Stimulated activated CD4-positive, alpha-beta T cell treated with anti-CD3 and anti-CD28 coated beads, TNF-alpha, amount 100 ng/mL, for 48 hours (primary cell): ENCODE measurements around the gene FRZB.
A peak's percentile ranks its signal among the peaks of the same experiment; 100 is the strongest.
"Not testable (repeated sequence)": the region's sequence is repeated elsewhere in the genome, so short reads cannot be mapped to it uniquely, and the experiment has no call there.

Source experiments
- DNase-seq, 3 donors: peaks; one replicate each; pipeline ENCODE4 v3.0.0-alpha.2; 2020; ENCODE audit warnings: low read depth in 3 of 3

Gene FRZB

DNA sequence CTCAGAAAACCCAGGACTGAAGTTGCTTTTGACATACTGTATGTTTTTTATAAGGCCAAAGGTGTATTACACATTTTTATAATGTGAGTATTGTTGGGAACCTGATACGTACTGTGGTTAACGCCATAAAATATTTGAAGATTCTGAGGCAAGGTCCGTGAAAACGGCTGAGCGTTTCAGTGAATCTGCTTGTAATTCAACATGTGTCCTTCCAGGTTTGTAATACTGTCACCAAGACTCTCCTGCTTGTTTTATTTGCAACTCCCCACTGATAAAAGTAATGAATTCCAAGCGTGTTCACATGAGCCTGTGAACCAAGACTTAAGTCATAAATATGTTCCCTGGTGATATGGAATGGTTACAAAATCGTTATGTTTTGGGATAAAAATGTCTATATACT is 23.9 kb upstream of the FRZB start:
- no peak for DNase-seq

DNA sequence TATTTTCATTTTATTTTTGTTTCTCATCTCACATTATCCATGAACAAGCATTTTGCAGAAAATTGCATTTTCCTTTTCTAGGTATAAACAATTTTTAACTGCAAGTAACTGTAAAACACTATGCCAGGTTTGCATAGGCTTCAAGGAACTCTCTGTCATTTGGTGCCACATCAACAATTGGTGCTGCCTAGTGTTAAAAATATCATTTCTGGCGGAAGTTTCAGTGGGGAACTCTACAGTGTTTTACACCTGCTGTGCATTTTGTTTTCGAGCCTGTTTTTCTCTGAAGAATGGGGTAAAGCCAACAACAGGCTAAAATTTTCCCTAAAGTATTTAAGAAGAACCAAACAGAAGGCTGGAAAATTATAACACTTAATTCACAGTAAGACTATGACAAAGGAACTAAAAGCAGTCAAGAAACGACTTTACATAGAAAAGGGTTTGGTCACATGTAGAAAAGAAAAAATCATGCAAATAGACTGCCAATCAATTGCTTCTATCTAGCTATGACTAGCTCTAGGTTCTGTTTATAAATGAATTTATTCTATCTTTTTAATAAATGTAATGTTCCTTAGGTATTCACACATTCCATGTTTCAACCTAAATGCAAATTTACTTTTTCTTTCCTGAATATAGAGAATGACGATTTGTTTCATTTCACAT is 21.4 kb upstream of the FRZB start:
- DNase-seq: no peak

DNA sequence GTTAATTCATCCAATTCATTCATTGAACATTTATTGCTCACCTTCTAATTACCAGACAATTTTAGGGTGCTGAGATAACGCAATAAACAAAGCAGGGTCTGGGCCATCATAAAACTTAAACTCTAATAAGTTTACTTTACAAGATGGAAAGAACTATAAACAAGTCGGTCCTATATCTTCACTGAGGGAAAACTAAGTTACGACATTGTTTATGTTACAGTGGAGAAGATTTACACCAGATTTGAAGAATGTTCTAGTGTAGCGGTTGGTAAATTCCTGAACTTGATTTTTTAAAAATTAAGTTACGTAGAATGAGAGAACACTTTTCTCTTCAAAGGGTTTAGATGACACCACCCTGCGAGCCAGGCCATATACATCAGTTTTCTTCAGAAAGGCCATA is 20.7 kb upstream of the FRZB start:
- DNase-seq: no peak

GRCh38 chr2:182885771-182886170 is 19.3 kb upstream of the FRZB start:
- DNase-seq: no peak

DNA sequence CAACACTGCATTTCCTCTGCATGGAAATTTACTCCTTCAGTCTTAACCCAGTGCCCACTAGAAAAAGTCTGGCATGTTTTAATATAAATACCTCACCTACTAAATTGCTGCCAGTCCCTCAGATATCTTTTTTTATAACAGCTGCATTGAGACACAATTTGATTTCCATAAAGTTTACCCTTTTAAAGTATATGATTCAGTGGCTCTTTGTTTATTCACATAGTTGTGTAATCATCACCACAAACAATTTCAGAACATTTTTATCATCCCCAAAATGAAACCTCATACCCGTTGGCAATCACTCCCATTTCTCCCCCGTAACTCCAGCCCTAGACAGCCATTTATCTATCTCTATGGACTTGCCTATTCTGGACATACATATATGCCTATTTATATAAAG is 17.0 kb upstream of the FRZB start:
- DNase-seq: no peak

- not testable (repeated sequence) for DNase-seq
Measured at GRCh38 chr2:182880100-182880499, 13.7 kb upstream of the FRZB start.

DNA sequence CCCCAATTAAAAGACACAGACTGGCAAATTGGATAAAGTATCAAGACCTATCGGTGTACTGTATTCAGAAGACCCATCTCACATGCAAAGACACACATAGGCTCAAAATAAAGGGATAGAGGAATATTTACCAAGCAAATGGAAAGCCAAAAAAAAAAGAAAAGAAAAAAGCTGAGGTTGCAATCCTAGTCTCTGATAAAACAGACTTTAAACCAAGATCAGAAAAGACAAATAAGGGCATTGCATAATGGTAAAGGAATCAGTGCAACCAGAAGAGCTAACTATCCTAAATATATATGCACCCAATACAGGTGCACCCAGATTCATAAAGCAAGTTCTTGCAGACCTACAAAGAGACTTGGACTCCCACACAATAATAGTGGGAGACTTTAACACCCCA is 10.2 kb upstream of the FRZB start:
- not testable (repeated sequence) for DNase-seq

DNA sequence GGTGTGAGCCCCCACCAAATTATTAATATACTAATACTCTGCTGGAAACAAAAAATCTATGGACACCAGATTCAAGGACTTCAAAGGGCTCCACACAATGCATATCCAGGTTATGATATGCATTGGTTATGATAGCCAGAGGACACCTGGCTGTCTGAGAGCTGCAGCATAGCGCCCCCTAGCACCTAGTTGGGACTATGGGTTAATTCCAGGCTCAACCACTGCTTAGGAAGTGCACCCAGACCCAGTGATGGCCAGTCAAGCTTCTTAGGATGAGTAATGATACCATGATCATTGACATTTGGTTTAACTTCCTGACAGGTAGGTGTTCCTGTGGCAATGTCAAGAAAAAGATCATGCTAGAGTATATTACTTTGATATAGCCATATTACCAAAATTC is 3.8 kb upstream of the FRZB start:
- peak in 1 of 3 donors; percentile 2 for DNase-seq

DNA sequence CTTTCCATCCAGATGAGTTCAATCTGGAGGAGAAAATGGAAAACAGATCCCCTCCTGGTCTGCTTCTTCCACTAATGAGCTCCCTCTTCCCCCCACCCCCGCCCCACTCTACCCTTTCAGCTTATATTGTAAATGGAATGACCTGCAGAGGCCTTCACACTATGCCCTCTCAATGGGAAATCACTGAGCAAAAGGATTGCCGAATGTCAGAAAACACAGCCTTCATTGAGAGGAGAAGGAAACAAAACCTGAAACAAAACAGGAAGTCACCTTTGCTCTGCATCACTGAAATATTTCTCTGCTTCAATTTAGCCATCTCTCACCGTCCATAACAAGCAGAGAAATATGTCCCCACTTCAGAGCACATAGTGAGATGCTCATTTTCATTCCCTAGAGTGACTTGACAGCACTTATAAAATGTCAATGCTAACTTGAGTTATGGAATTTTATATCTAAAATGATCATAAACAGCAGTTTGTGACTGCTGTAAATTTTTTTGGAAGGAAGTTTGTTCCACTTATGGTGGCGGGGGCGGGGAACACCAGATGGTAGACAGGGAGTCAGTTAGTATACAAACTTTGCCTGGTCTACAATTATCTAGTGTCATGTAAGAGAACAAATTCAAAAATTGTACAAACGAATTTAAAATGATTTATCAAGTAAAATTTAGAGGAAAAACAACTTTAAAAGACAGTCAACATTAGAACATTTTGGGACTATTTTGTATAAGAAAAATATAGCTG is 1.8 kb upstream of the FRZB start:
- DNase-seq: no peak

DNA sequence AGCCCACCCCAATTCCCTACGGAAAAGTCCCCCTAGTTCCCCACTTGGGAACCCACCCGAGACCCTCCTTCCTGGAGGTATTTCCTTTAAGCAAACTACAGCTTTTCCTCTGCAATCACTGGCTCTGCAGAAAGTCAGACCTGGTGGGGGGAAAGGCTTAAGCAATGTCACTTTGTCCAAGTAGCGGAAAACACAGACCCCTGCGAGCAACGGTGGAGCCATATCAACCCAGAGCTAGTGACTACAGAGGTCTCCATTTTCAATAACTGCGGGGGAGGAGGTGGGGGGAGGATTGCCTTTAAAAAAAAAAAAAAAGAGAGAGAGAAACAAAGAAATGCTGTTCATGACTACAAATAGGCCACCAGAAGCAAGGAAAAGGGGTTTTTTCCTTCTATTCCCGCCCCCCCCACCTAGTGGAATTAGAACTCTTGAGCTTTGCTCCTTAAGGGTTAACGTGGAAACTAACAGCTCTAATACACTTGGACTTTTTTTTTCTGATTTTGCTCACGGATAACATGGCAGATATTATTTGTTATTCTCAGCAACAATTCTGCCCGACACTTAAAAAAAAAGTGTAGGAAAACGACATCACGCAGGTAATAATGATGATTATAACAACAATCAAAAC is 1.1 kb upstream of the FRZB start:
- DNase-seq: no peak

DNA sequence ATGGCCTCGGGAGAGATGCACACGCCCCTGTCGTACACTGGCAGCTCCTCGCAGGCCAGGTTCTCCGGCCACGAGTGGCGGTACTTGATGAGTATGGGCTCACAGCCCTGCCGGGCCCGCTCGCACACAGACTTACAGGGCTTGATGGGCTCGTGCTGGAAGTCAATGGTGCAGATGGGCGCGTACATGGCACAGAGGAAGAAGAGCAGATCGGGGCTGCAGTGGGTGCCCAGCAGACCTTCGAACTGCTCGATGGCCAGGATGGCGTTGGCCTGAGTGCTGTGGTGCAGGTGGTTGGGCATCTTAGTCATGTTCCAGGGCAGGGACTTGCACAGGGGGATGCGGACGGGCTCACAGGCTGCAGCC is 359 bp downstream of the FRZB start:
- DNase-seq: no peak

DNA sequence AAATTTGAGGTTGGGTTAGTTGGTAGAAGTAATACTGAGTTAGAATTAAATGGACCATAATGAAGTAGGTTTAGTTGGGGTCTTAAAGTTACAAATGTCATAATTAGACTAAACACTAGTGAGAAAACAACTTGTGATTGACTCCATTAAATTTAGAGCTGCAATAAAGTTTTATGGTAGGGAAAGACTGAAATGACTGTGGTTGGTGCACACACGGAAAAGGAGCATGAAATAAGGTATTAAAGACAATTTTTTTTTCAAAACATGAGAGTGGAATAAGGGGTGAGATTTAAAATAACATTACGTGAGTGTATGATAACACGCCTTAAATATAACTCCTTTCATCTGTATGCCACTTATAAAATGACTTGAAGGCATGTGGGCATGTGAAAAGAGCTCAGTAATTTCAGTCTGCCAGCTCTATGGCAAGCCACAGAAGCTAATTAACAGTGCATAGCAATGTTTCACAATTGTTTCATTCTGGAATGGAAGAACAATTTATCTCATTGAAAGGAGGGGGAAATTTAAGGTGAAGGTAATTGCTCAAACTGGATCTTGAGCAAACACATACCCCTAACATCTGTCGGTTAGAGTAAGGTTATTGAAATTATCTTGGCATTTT is 1.4 kb downstream of the FRZB start:
- no peak for DNase-seq

DNA sequence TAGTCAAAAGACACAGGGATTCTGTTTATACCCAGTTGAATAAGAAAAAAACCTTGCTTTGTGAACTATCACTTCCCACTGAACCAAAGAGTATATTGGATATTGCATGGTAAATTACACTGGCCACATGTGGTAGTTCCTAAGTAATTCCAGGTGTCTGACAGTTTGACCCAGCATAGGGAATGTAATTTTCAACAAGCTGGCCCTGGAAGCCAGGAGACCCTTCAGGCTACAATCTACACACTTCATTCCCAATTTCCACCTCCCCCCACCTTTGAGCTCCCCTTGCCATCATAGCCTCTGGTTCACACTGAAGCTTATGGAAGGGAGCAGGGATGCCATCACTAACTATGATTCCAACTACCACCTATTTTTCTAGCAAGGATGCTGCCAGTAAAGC is 2.8 kb downstream of the FRZB start:
- no peak for DNase-seq

GRCh38 chr2:182862091-182862490 is 4.3 kb downstream of the FRZB start:
- DNase-seq: no peak

DNA sequence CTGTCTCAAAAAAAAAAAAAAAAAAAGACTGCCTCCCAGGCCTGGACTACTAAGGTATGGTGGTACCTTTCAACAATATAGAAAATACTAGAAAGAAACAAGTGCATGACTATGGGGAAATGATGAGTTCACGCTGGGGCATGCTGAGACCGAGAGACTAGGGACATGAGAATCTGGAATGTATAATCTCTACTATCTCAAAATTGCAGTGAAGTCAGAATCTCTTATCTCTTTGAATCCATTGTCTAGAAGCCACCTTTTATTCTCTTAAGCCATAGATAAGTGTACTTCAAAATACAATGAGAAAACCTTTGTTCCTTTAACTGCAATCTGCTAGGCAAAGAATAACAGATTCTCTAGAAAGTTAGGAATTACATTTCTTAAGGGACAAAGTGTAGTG is 5.6 kb downstream of the FRZB start:
- DNase-seq: no peak

- DNase-seq: no peak
Measured at GRCh38 chr2:182858671-182859070, 7.8 kb downstream of the FRZB start.

GRCh38 chr2:182855376-182855775 is 11.1 kb downstream of the FRZB start:
- DNase-seq: no peak

DNA sequence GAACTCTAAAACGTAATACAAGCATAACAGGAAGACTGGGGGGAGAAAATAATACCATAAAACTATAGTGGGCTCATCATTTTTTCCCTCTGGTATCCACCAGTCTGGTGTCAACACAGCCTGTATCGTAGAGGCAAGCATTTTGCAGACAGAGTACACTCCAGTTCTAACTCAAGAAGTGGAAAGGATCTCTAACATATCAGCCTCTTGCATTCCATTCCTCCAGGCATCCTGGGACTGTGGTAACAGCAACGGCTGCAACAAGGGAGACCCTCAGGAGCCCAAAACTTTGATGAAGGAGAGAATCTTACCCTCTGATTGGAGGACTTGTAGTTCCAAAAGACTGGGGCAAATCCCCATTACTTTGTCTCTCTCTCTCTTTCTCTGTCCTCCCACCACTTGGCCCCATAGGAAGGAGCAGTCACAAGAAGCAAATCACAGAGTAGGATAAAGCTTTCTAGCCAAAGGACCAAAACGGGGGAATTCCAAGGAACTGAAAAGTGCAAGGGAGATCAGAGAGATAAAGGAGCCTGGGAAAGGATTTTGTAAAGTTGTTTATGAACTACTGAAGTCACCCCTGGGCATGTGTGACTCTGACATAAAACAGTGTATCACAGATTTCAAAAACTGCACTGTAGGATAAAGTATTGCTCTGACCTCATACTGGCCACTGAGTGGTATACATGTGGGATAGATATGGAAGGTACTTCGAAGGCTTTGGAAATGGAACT is 11.9 kb downstream of the FRZB start:
- DNase-seq: no peak

DNA sequence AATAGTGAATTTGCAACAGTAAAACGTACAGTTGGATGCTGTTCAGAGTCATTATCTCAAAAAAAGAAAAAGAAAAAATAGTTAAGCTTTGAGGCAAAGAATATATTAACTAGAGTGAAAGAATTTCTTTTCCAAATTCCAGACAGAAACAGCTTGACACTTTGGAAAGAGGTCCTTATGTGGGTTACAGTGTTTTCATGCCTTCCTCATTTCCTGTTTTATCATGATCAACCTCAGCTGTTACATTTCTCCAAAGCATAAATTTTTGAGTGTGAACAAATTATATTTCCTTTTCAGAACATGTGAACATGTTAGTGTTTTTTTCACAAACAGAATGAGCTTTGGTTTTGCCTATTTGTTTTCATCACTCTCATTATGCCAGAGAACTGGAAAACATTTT is 13.6 kb downstream of the FRZB start:
- DNase-seq: no peak

- DNase-seq: no peak
Measured at GRCh38 chr2:182852090-182852489, 14.3 kb downstream of the FRZB start.

DNA sequence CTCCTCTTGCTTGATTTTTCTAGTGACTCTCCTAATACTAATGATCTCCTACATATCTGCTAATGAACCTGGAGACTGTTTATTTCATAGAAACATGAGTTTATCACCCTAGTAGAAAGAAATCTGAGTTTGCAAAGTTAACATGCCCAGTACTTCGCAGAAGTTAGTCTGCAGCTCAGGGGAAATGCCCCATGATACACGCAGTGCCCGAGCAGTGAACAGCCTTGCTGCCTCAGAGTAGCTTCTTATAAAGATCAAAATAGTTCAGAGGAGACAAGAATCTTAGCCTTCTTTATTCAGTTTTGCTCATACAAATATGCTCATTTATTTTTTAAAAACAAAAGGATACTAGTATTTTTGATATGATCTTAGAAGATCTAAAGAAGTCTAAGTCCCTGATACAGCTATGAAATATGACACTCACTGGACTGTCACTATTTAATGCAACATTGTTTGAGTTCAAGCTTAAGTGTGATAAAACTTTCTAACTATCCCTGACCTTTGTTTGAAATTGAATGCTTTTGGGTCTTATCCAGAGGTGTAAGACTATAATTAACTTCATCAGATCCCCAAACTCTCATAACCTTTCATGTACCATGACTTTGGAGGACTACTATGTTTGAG is 20.5 kb downstream of the FRZB start:
- no peak for DNase-seq

DNA sequence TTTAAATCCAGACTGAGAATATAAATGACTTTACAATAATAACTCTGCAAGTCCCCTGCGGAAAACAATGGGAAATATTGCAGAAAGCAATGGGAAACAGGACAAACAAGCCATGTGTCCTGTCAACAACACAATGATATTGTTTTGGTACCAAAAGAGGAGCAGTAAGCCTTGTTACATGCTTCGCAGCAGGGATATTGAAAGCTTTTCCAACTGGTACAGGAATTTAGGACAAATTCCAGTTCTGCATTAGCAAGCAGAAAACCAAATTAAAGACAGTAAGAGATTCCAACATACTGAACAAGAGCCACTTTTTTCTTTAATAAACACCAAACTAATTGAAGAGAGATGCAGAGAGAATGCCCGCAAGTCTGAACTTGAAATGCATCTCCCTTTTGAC is 30.0 kb downstream of the FRZB start:
- no peak for DNase-seq
